Measurements from ENCODE around the gene MYO15A.

DNA sequence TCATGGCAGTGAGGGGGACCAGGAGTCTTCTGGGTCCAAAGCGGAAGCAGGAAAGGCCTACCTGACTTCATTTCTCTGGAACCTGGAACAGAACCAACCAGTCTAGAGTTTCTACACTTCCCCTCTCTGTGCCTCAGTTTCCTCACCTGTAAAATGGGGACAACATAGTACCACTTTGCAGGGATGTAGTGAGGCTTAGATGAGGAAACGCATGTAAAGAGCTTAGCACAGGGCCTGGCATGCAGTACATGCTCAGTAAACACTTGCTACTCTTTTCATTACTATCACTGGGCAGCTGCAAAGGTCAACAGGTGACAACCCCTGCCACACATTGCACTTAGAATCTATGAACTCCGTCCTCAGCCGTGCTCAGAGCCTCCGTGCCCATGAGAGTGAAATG is 24.2 kb downstream of the MYO15A start:
- TF ChIP-seq, protein P1, sequence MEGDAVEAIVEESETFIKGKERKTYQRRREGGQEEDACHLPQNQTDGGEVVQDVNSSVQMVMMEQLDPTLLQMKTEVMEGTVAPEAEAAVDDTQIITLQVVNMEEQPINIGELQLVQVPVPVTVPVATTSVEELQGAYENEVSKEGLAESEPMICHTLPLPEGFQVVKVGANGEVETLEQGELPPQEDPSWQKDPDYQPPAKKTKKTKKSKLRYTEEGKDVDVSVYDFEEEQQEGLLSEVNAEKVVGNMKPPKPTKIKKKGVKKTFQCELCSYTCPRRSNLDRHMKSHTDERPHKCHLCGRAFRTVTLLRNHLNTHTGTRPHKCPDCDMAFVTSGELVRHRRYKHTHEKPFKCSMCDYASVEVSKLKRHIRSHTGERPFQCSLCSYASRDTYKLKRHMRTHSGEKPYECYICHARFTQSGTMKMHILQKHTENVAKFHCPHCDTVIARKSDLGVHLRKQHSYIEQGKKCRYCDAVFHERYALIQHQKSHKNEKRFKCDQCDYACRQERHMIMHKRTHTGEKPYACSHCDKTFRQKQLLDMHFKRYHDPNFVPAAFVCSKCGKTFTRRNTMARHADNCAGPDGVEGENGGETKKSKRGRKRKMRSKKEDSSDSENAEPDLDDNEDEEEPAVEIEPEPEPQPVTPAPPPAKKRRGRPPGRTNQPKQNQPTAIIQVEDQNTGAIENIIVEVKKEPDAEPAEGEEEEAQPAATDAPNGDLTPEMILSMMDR (conservative IDR thresholded peaks at IDR 0.05; ENCODE audit: low read depth, low read length), result no peak
- TF ChIP-seq EZH2 (IDR thresholded peaks at IDR 0.05; ENCODE audit: borderline replicate concordance, low read depth, low read length, poor library complexity, severe bottlenecking), result no peak
